HG03439 (cell line): ENCODE measurements around the gene SLC38A7.
A peak's percentile ranks its signal among the peaks of the same experiment; 100 is the strongest.
"Not testable (repeated sequence)": the region's sequence is repeated elsewhere in the genome, so short reads cannot be mapped to it uniquely, and the experiment has no call there.

Source experiments
- ATAC-seq: cut with Tn5 transposase; IDR thresholded peaks from one replicate; pipeline ENCODE4 v1.9.1; 2021; ENCODE audit warnings: mild to moderate bottlenecking, moderate library complexity; ENCODE audit not compliant: unreplicated experiment

SLC38A7 gene

DNA sequence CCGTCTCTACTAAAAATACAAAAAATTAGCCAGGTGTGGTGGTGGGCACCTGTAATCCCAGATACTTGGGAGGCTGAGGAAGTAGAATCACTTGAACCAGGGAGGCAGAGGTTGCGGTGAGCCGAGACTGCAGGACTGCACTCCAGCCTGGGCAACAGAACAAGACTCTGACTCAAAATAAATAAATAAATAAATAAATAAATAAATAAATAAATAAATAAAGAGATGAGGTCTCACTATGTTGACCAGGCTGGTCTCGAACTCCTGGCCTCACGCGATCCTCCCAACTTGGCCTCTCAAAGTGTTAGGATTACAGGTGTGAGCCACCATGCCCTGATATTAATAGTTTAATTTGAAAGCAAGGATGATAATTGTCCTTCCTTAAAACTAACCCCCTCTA lies 47.5 kb downstream of the SLC38A7 start:
- ATAC-seq, result not testable (repeated sequence)

DNA sequence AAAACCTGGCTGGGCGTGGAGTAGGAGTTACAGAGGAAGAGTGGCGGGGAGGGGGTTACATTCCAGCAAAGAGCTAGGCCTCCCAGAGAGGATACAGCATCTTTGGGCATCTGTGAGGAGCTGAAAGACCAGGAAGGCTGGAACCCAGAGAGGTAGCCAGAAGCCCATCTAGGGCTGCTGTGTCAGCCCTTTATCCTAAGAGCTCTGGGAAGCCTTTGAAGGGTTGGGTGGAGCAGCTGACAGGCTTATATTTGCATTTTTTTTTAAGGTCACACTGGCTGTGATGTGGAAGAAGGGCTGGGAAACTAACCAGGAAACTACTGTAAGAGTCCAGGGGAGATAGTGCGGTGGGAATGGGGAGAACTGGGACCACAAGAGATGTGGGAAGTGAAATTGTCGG lies 48.1 kb downstream of the SLC38A7 start:
- no peak for ATAC-seq

DNA sequence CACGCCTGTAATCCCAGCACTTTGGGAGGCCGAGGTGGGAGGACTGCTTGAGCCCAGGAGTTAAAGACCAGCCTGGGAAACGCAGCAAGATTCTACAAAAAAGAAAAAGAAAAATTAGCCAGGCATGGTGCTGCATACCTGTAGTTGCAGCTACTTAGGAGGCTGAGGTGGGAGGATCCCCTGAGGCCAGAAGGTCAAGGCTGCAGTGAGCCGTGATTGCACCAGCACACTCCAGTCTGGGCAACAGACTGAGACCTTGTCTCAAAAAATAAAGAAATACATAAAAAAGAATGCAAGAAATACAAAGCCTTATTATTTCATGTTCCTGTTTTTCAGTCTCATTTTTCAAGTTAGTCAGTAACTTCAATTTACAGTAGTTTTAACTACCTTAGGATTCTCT lies 49.1 kb downstream of the SLC38A7 start:
- ATAC-seq, result no peak

DNA sequence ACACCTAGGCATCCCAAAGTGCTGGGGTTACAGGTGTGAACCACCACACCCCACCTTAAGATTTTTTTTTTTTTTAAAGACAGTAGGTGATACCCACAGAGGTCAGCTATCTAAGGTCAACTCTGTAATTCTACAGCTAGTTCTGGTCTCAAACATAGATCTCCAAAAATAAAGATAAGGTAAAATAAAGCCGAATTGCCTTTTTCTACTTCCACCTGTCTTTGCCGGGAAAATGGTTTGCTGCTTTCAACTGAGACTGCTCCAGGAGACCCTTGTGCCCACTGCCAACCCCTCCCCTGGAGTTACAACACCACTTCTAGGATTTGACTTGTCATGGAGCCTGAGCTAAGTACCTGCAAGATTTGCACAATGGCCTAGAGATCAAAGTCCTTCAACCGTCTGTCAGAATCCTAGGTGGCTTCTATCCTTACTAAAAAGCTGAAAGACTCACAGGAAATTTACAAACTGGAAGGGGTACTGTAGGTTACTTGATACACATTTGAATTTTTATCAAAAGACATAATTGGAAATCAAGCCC lies 50.2 kb downstream of the SLC38A7 start:
- ATAC-seq, result no peak

DNA sequence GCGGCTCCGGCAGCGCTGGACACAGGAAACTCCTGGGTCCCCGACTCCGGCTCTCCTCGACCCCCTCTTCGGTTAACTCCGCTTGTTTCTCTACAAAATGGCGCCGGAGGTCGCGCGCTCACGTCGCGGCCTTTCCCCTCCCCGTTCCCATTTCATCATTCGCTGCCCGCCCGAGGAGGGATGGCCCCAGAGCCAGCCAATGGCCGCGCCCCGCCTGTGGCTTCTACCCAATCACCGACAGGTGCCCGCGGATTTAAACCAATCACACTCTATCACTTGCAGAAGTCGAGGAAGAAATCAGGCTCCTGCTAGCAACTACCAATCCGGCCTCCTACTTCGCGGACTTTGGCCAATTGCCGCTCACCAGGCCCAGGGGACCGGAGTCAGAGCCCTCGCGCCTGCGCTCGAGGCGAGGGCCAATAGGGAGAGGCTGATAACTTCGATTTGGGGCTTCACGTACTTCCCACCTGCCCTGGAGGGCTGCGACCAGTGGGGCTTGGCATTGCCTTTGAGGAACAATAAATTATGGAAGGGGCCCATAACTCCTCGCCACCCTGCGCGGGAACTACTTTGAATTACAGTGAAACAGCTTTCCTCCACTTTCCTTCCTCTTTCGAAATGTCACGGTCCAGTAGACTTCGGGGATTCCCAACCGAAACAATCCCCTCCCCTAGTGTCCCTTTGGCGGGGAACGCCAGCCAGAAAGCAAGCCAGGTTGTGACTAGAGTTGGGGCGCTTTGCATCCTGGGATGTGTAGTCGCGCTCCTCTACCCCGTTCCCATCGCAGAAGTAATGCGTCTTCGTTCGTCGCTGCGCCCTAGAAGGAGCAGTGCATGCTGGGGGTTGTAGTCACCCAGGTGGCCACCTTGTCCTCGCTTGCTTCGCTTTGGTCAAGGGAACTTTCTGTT lies 54.6 kb downstream of the SLC38A7 start, which contains the start of gene CNOT1:
Gene CNOT1 (minus strand): TSS at position 94 of the 908 bp plus-strand sequence. CDS start 30,489 bp downstream, outside the sequence.
- peak; percentile 88 for ATAC-seq

DNA sequence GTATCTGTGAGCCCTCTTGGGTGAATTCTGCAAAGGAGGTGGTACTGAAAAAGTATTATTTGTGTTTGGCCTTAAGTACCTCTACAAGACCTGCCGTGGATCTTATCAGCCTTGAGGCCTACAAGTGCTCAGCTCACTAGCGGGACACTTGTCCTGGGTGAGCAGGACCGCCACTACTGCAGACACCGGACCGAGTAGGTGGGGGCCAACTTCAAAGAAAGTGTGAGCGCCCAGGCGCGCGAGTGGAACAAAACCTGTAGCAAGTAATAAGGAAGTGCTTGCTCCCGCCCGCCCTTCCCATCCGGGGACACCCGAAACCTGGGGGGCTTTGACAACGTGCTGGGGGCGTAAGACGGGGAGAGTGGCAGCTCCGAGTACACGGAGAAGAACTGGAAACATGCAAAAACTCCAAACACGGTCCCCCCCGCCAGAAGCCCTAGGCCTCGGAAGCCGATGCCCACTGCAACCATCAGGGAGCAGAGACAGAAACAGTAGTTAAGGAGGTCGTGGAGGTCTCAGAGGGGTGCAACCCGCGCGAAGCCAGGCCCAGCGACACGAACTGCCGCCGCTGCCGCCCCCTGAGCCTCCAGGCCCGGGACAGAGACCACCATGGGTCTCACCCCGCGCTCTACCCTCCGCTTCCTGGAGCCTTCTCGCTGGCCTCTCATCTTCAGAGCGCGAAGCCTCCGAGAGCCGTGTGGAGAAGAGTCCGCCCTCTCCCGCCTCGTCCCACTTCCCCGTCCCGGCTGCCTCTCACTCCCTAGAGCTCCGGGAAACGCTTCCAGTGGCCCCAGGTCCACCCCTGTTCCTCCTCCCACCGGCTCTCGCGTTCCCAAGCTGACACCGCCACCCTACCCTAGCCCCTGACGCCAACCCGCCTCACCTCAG lies 55.5 kb downstream of the SLC38A7 start:
- peak; percentile 2 for ATAC-seq

DNA sequence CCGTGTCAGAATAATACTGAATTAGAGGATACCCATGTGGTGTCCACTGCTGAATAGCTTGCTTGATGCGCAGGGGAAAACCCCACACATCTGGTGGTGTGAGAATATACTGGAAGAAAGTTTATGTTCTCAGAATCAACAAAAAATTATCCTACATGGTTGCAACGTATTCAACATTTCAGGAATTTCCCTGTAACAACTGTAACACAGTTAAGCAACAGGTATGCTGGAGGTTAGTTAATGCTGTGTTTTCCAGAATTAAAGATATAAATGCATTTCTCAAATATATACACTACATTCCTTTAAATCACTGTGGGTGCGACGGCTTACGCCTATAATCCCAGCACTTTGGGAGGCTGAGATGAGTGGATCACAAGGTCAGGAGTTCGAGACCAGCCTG lies 60.4 kb downstream of the SLC38A7 start:
- ATAC-seq, result no peak

DNA sequence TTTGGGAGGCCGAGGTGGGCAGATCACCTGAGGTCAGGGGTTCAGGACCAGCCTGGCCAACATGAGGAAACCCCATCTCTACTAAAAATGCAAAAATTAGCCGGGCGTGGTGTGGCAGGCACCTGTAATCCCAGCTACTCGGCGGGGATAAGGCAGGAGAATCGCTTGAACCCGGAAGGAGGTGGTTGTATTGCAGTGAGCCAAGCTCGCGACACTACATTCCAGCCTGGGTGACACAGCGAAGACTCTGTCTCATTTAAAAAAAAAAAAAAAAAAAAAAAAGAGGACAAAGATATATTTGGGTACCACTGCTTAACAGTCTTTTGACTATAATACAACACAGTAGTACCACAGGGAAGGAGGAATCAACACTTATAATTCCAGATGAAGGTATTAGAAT lies 64.2 kb downstream of the SLC38A7 start:
- no peak for ATAC-seq

DNA sequence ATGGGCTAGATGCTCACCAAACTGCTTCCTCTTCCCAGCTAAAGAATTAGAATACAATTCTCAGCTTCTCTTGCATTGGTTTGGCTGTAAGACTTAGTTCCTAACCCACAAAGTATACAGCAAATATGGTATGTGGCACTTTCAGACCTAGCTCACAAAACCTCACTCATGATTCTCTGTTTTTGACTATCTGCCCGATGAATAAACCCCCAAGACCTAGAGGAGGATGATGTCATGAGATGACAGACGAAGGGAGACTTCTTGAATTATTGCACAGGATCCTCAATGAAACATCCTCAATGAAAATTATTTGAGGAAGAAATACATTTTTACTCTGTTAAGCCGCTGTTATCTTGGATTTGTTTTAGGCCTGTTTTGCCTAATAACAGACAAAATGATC lies 69.3 kb downstream of the SLC38A7 start:
- no peak for ATAC-seq
